Endothelial cell of umbilical vein (primary cell): ENCODE results near the gene CXCR4. TPM values are rescaled to one million over a fixed set of nuclear protein-coding genes. Genes with fewer than 3 reads are reported as not detected.

ENCODE experiments used
- BruUV-seq: library from RNA; stranded (reverse); fragments of 400-500 nt; replicated peaks from 2 replicates; lab custom pipeline; 2021; lab: Mats Ljungman, UMichigan
- CTCF ChIA-PET: fragments of 300-600, 350-600 bp; sonication (Branson Sonifier 250); formaldehyde crosslinking; loops from one replicate; lab custom pipeline; 2021; ENCODE audit warnings: antibody characterized with exemption, inconsistent platforms; lab: Charles Lee
- POLR2A ChIA-PET: fragments of 300-600, 350-600 bp; sonication (Branson Sonifier 250); formaldehyde crosslinking; loops from one replicate; lab custom pipeline; 2021; ENCODE audit warnings: antibody characterized with exemption, inconsistent platforms; lab: Charles Lee
- DNase-seq: peaks from one replicate; pipeline ENCODE4 v3.0.0-alpha.2; 2011; ENCODE audit warnings: low read depth, low spot score
- FAIRE-seq: peaks from 2 replicates; lab custom pipeline; 2011; peaks lifted over from hg19 to GRCh38; lab: Jason Lieb, UNC
- H2AFZ ChIP-seq: 2 replicates; pipeline ENCODE4 v1.6.0; 2012; ENCODE audit warnings: low read depth, low read length, control low read depth, inconsistent platforms
- H3K27ac ChIP-seq: 2 replicates; pipeline ENCODE4 v1.5.1; 2011; ENCODE audit warnings: low read depth, mild to moderate bottlenecking, control low read depth, low read length, moderate library complexity; ENCODE audit not compliant: insufficient read depth
- H3K27me3 ChIP-seq, 2 experiments: 2 replicates each; pipeline versions ENCODE4 v1.6.0 to v1.6.1; 2011; ENCODE audit warnings: low read length in 2 of 2, mixed read lengths in 1 of 2; ENCODE audit not compliant: control insufficient read depth in 2 of 2, insufficient read depth in 2 of 2
- H3K36me3 ChIP-seq, 2 experiments: 2 replicates in 1 of 2; 3 replicates in 1 of 2; pipeline ENCODE4 v1.5.1; 2011; ENCODE audit warnings: low read length in 2 of 2, mild to moderate bottlenecking in 1 of 2, moderate library complexity in 1 of 2; ENCODE audit not compliant: control insufficient read depth in 2 of 2, insufficient read depth in 2 of 2; ENCODE audit errors: extremely low read depth in 1 of 2
- H3K4me1 ChIP-seq: 3 replicates; pipeline ENCODE4 v1.5.1; 2011; ENCODE audit warnings: mild to moderate bottlenecking, low read length; ENCODE audit not compliant: control insufficient read depth, insufficient read depth; ENCODE audit errors: extremely low read depth
- H3K4me2 ChIP-seq: 2 replicates; pipeline ENCODE4 v1.6.1; 2011; ENCODE audit warnings: low read length, control low read depth, mixed read lengths; ENCODE audit not compliant: insufficient read depth
- H3K4me3 ChIP-seq, 3 experiments: fragments of 200-600 bp in 1 of 3; sonication (generic), shearing (Covaris generic) in 1 of 3; replicated peaks in 1 of 3; 2 replicates each; pipeline ENCODE4 v1.5.1; 2011 to 2016; ENCODE audit warnings: control low read depth in 3 of 3, low read length in 3 of 3, mild to moderate bottlenecking in 2 of 3, inconsistent platforms in 1 of 3, low read depth in 1 of 3, moderate library complexity in 1 of 3; ENCODE audit not compliant: insufficient read depth in 1 of 3
- H3K79me2 ChIP-seq: 2 replicates; pipeline ENCODE4 v1.6.0; 2012; ENCODE audit warnings: low read length, inconsistent platforms; ENCODE audit not compliant: control insufficient read depth, insufficient read depth
- H3K9ac ChIP-seq: replicated peaks from 2 replicates; pipeline ENCODE3; 2011; ENCODE audit warnings: low read length, control low read depth; ENCODE audit not compliant: insufficient read depth; ENCODE audit errors: extremely low read depth
- H3K9me1 ChIP-seq: replicated peaks from 3 replicates; pipeline ENCODE4 v1.6.0; 2011; ENCODE audit warnings: mild to moderate bottlenecking, low read length; ENCODE audit not compliant: control insufficient read depth, insufficient read depth; ENCODE audit errors: extremely low read depth
- H3K9me3 ChIP-seq: replicated peaks from 2 replicates; pipeline ENCODE4 v1.5.1; 2012; ENCODE audit warnings: low read length, inconsistent platforms; ENCODE audit not compliant: control insufficient read depth, insufficient read depth
- H4K20me1 ChIP-seq: replicated peaks from 2 replicates; pipeline ENCODE3; 2011; ENCODE audit warnings: mild to moderate bottlenecking, low read length; ENCODE audit not compliant: control insufficient read depth, insufficient read depth; ENCODE audit errors: extremely low read depth
- CTCF ChIP-seq, 2 donors: IDR thresholded peaks; 1 replicate in 1 of 2; 2 replicates in 1 of 2; pipeline ENCODE4 v1.5.1; 2011; ENCODE audit warnings: low read length in 2 of 2, mild to moderate bottlenecking in 2 of 2, moderate library complexity in 2 of 2, control low read depth in 1 of 2, inconsistent platforms in 1 of 2, low read depth in 1 of 2; ENCODE audit not compliant: insufficient read depth in 1 of 2; ENCODE audit errors: extremely low read depth in 1 of 2
- EZH2 ChIP-seq: IDR thresholded peaks from 2 replicates; pipeline ENCODE4 v1.6.1; 2012; ENCODE audit warnings: borderline replicate concordance, low read depth, mild to moderate bottlenecking, moderate library complexity, low read length, inconsistent platforms; ENCODE audit not compliant: severe bottlenecking
- FOS ChIP-seq: IDR thresholded peaks from 2 replicates; pipeline ENCODE4 v1.6.1; 2011; ENCODE audit warnings: mild to moderate bottlenecking, low read length, moderate library complexity, borderline replicate concordance; ENCODE audit not compliant: insufficient read depth
- GATA2 ChIP-seq: IDR thresholded peaks from 2 replicates; pipeline ENCODE4 v1.7.0; 2011; ENCODE audit warnings: low read depth, mild to moderate bottlenecking, moderate library complexity, mixed read lengths, low read length; ENCODE audit not compliant: insufficient read length, insufficient read depth
- JUN ChIP-seq: IDR thresholded peaks from 2 replicates; pipeline ENCODE4 v1.6.1; 2011; ENCODE audit warnings: borderline replicate concordance, low read depth; ENCODE audit not compliant: insufficient read length, insufficient read depth
- MAX ChIP-seq: IDR thresholded peaks from 2 replicates; pipeline ENCODE4 v1.6.1; 2011; ENCODE audit not compliant: insufficient read depth, insufficient read length
- MYC ChIP-seq: IDR thresholded peaks from one replicate; pipeline ENCODE4 v1.6.1; 2011; ENCODE audit warnings: mild to moderate bottlenecking, low read depth, low read length
- POLR2A ChIP-seq: IDR thresholded peaks from 2 replicates; pipeline ENCODE4 v1.6.1; 2012; ENCODE audit warnings: low read depth, mild to moderate bottlenecking, control low read depth, low read length
- POLR2AphosphoS5 ChIP-seq: IDR thresholded peaks from 2 replicates; pipeline ENCODE4 v1.6.1; 2012; ENCODE audit warnings: low read depth, mild to moderate bottlenecking, control low read depth, low read length, moderate library complexity; ENCODE audit not compliant: insufficient read depth
- dilution Hi-C: fragments of 300-500 bp; cut with MboI; formaldehyde crosslinking; loops from one replicate; pipeline ENCODE4 v1.15.0; 2019; ENCODE audit warnings: low sequenced_read_pairs; ENCODE audit not compliant: extremely low pct_ligation_motif_present
- intact Hi-C: fragments of 100-400 bp; cut with micrococcal nuclease; formaldehyde crosslinking; loops from one replicate; pipeline ENCODE4 v1.10.0; 2022
- polyA plus RNA-seq, 4 experiments: library from polyadenylated mRNA; depleted of rRNA in 3 of 4; stranded (reverse) in 3 of 4; unstranded in 1 of 4; fragments of >200 nt; gene quantifications; 2 replicates each; pipeline versions ENCODE4 v1.2.1 to v1.2.3, GENCODE V29; 2011 to 2012; ENCODE audit warnings: missing spikeins in 1 of 4
- total RNA-seq: library from RNA; stranded (reverse); gene quantifications from 2 replicates; pipeline ENCODE4 v1.2.3, GENCODE V29; 2021

The CXCR4 gene
- total and polyA plus RNA-seq, 2 donors (not counting 3 experiments of a cell fraction or from before 2014, with no cell fraction given), result 42.2 to 52.4 TPM

GRCh38 chr2:136151021-136151971 is 33.3 kb upstream of the CXCR4 start:
- POLR2A ChIA-PET, result no interaction called here

More at GRCh38 chr2:136151021-136151971, 33.3 kb upstream of the CXCR4 start:
- H3K27ac ChIP-seq, result no peak overlapping the region
- no peaks in the 10 kb centered on the region for H3K4me1 ChIP-seq
- no peaks in the 10 kb centered on the region for H3K27me3 ChIP-seq
- no peak for TF ChIP-seq MYC
- TF ChIP-seq POLR2AphosphoS5, result no peak
- no peak for TF ChIP-seq EZH2
- no peak for TF ChIP-seq CTCF (IDR thresholded peaks at IDR 0.05; ENCODE audit: extremely low read depth in 1 of 2, insufficient read depth in 1 of 2, low read depth in 1 of 2, low read length in 2 of 2)
- TF ChIP-seq MAX, result no peak
- no peak for TF ChIP-seq JUN
- no peak for TF ChIP-seq FOS
- no peak for TF ChIP-seq GATA2
- no peak for TF ChIP-seq POLR2A
- no peaks in the 10 kb centered on the region for H3K36me3 ChIP-seq
- CTCF ChIA-PET, result no interaction called here
- DNase-seq, result no peak
- no peak overlapping the region for H3K4me2 ChIP-seq
- H3K4me3 ChIP-seq, result no peak overlapping the region
- dilution Hi-C loops, result no loop called here
- no peak for FAIRE-seq
- H3K9me1 ChIP-seq, result no peaks in the 10 kb centered on the region
- H3K9me3 ChIP-seq, result no peaks in the 10 kb centered on the region
- intact Hi-C loops, result no loop called here
- no TSS peak for BruUV-seq
- H3K9ac ChIP-seq, result no peak overlapping the region
- H2AFZ ChIP-seq, result no peak overlapping the region
- no peaks in the 10 kb centered on the region for H4K20me1 ChIP-seq
- H3K79me2 ChIP-seq, result no peaks in the 10 kb centered on the region
